ENCODE data around the gene DLL1.

GRCh38 chr6:170253910-170254269 lies 37.0 kb downstream of the DLL1 start:
- TF ChIP-seq POLR2AphosphoS5 (IDR thresholded peaks at IDR 0.05) = no peak
- no peak for TF ChIP-seq CTCF (IDR thresholded peaks at IDR 0.05)

Measured in breast epithelium (tissue), 3 donors.